Uterine smooth muscle cell (primary cell): ENCODE measurements around the gene C2orf68. TPM values are rescaled to one million over a fixed set of nuclear protein-coding genes. Genes with fewer than 3 reads are reported as not detected.

Source experiments
- total RNA-seq: library from RNA; depleted of rRNA; stranded (reverse); fragments of >200 nt; gene quantifications from 2 replicates; pipeline ENCODE4 v1.2.3, GENCODE V29; 2014

The C2orf68 gene
- total RNA-seq, result 14.1 and 16.2 TPM in 2 replicates

GRCh38 chr2:85611705-85612587 lies at the start of gene C2orf68:
Gene C2orf68 (minus strand): TSS chr2:85612066. CDS start chr2:85611984, 82 bp downstream.

GRCh38 chr2:85602476-85603234 lies 9.2 kb downstream of the C2orf68 start, which contains the start of gene TMEM150A:
Gene TMEM150A (minus strand): TSS chr2:85602698. CDS start chr2:85601948, 750 bp downstream.

GRCh38 chr2:85595301-85596025 lies 16.4 kb downstream of the C2orf68 start, which contains the start of gene RNF181:
Gene RNF181 (plus strand): TSS chr2:85595745. CDS start chr2:85595764, 19 bp downstream.

GRCh38 chr2:85584354-85584856 lies 27.5 kb downstream of the C2orf68 start, which contains the start of gene VAMP5:
Gene VAMP5 (plus strand): TSS chr2:85584431. CDS start chr2:85584491, 60 bp downstream.

GRCh38 chr2:85577386-85578242 lies 34.3 kb downstream of the C2orf68 start, which contains the start of gene VAMP8:
Gene VAMP8 (plus strand): TSS chr2:85577586. CDS start chr2:85577647, 61 bp downstream.

GRCh38 chr2:85561280-85562212 lies 50.3 kb downstream of the C2orf68 start, which contains the start of gene GGCX:
Gene GGCX (minus strand): TSS chr2:85561493. CDS start chr2:85561428, 65 bp downstream.

Other genes starting within 250 kb of the C2orf68 start
- 156 and 193 TPM in 2 replicates for gene CAPG, start 201.7 kb downstream of the C2orf68 start, total RNA-seq
- gene SH2D6, start 193.4 kb downstream of the C2orf68 start, total RNA-seq, result 0.89 and 1.4 TPM in 2 replicates
- gene MAT2A, start 72.9 kb downstream of the C2orf68 start, total RNA-seq, result 163 and 201 TPM in 2 replicates
- gene GGCX, start 50.6 kb downstream of the C2orf68 start, total RNA-seq, result 56.0 and 56.3 TPM in 2 replicates
- 0.12 and 0.33 TPM in 2 replicates for gene VAMP8, start 34.5 kb downstream of the C2orf68 start, total RNA-seq
- 26.0 and 27.1 TPM in 2 replicates for gene VAMP5, start 27.6 kb downstream of the C2orf68 start, total RNA-seq
- gene RNF181, start 16.3 kb downstream of the C2orf68 start, total RNA-seq, result 255 and 257 TPM in 2 replicates
- 3.1 and 8.1 TPM in 2 replicates for gene TMEM150A, start 9.4 kb downstream of the C2orf68 start, total RNA-seq
- gene USP39, start 4.1 kb upstream of the C2orf68 start, total RNA-seq, result 38.4 and 44.7 TPM in 2 replicates
- under 0.01 TPM in 1 of 2 replicates, not detected in the other for gene SFTPB, start 56.1 kb upstream of the C2orf68 start, total RNA-seq
- under 0.01 TPM in 1 of 2 replicates, not detected in the other for gene GNLY, start 82.3 kb upstream of the C2orf68 start, total RNA-seq
- 4.5 and 5.1 TPM in 2 replicates for gene ATOH8, start 141.9 kb upstream of the C2orf68 start, total RNA-seq